Measurements from ENCODE around the gene NUP37.

GRCh38 chr12:102024765-102025164 is 95.1 kb downstream of the NUP37 start:
- TF ChIP-seq CTCF (IDR thresholded peaks at IDR 0.05): no peak
- no peak for TF ChIP-seq POLR2AphosphoS5 (IDR thresholded peaks at IDR 0.05)
